BLaER1 treated with 17β-estradiol and CSF1 and Interleukin-3, amounts not matched to agents 10 nM and 100 nM (cell line): ENCODE data around the gene NUBP2.

ENCODE experiments used
- H3K27ac ChIP-seq, 11 experiments: shearing (Covaris generic); formaldehyde crosslinking; 2 replicates each; pipeline ENCODE4 v1.8.1; 2022
- H3K27me3 ChIP-seq, 11 experiments: shearing (Covaris generic); formaldehyde crosslinking; 2 replicates each; pipeline ENCODE4 v1.8.1; 2022
- H3K36me3 ChIP-seq, 11 experiments: shearing (Covaris generic); formaldehyde crosslinking; 2 replicates each; pipeline ENCODE4 v1.8.1; 2022
- H3K4me1 ChIP-seq, 10 experiments: shearing (Covaris generic); formaldehyde crosslinking; 2 replicates each; pipeline ENCODE4 v1.8.1; 2022
- H3K4me2 ChIP-seq, 11 experiments: shearing (Covaris generic); formaldehyde crosslinking; 2 replicates each; pipeline ENCODE4 v1.8.1; 2022
- H3K4me3 ChIP-seq, 10 experiments: shearing (Covaris generic); formaldehyde crosslinking; 2 replicates each; pipeline ENCODE4 v1.8.1; 2022
- H3K9ac ChIP-seq, 11 experiments: shearing (Covaris generic); formaldehyde crosslinking; 2 replicates each; pipeline ENCODE4 v1.8.1; 2022
- H3K9me3 ChIP-seq, 11 experiments: shearing (Covaris generic); formaldehyde crosslinking; replicated peaks in 1 of 11; 2 replicates each; pipeline ENCODE4 v1.8.1; 2022
- H4K20me1 ChIP-seq, 11 experiments: shearing (Covaris generic); formaldehyde crosslinking; 2 replicates each; pipeline ENCODE4 v1.8.1; 2022
- Cebpa-rat ChIP-seq, 11 experiments: shearing (Covaris generic); IDR thresholded peaks; 2 replicates each; pipeline ENCODE4 v1.8.1; 2022

Gene NUBP2

DNA sequence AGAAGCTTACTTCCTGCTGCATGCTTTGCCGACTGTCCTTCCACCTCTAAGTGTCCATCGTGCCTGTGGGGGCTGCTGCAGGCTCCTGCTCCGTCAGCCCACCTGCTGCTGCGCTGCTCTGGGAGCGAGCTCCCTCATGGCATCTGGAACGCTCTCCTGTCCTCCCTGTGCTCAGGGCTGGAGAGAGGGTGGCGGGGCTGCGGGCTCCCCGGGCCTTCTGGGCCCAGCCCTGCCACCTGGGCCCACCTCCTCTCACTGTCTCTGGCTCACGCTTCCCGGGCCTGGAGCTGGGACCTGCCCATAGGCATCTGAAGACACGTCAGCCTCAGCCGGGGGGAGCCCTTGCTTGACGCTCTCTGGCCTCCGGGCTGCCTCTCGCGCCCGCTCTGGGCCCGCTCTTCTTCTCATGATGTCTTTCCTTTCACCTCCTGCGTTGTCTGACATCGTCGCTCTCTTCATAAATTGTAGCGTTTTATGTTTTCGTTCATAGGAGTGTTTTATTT lies 38.4 kb upstream of the NUBP2 start:
- Histone ChIP-seq H4K20me1 (peaks cover 32 to 87% (median 56%) of the 10 kb centered on the region in 11 experiments; a peak in 19 of 22 replicates), H3K27ac (peak overlapping the region in 1 of 11 experiments; percentile 16; a peak in 2 of 22 replicates), H3K4me3 (no peak overlapping the region), H3K9me3 (peaks cover 0 to 6% (median 4%) of the 10 kb centered on the region in 11 experiments; a peak in 11 of 22 replicates), H3K36me3 (peaks cover 80 to 97% (median 92%) of the 10 kb centered on the region in 11 experiments), H3K9ac (peak overlapping the region in 4 of 11 experiments; percentile 5 to 29 (median 15); a peak in 3 of 22 replicates), H3K4me2 (0 out of 22 replicates have a peak overlapping the region, but pooled peaks of 1 of the 11 experiments have one; percentile 34), H3K4me1 (peaks cover 0 to 19% (median 12%) of the 10 kb centered on the region in 10 experiments; a peak in 11 of 20 replicates), H3K27me3 (no peaks in the 10 kb centered on the region)
- no peak for TF ChIP-seq Cebpa-rat (IDR thresholded peaks at IDR 0.05)

DNA sequence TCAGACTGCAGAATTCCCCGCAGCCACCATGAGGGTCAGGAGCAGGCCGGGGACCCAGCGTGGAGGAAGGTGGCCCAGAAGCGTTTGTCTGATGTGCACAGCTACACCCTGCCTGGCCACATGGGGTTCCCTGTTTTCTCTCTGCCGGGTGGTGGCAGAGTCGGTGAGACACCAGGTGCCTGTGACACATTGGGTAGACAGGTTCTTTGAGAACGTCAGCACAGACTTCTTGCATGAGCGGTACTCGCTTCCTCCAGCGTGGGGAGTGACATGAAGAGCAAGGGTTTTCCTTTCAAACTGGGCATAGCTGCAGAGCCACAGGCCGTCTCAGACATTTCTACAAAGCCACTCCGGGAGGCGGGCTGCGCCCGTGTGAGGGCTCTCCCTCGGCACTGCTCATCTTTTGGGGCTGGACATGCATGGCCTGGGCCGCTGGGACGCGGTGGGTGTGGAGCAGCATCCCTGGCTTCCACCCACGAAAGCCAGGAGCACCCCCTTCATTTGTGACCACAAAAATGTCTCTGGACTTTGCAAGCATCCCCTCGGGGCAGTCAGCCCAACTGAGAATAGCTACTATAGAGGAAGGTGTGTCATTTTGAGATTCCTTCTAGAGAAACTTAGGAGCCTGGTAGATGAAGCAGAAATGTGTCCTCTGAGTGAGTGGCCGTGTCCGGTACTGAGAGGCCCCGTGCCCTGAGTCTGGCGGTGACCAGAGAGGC lies 37.4 kb upstream of the NUBP2 start:
- Histone ChIP-seq H3K4me1 (peaks cover 0 to 19% (median 12%) of the 10 kb centered on the region in 10 experiments; a peak in 11 of 20 replicates), H3K36me3 (peaks cover 86 to 100% (median 97%) of the 10 kb centered on the region in 11 experiments), H3K4me3 (no peak overlapping the region), H3K27ac (peak overlapping the region in 2 of 11 experiments; percentile 0 to 18; a peak in 2 of 22 replicates), H3K27me3 (no peaks in the 10 kb centered on the region), H3K9me3 (no peaks in the 10 kb centered on the region), H3K4me2 (peak overlapping the region in 6 of 11 experiments; percentile 11 to 39 (median 25); a peak in 10 of 22 replicates), H3K9ac (peak overlapping the region in 5 of 11 experiments; percentile 1 to 21 (median 11); a peak in 3 of 22 replicates), H4K20me1 (peaks cover 32 to 91% (median 60%) of the 10 kb centered on the region in 11 experiments; a peak in 19 of 22 replicates)
- TF ChIP-seq Cebpa-rat (IDR thresholded peaks at IDR 0.05), result no peak

DNA sequence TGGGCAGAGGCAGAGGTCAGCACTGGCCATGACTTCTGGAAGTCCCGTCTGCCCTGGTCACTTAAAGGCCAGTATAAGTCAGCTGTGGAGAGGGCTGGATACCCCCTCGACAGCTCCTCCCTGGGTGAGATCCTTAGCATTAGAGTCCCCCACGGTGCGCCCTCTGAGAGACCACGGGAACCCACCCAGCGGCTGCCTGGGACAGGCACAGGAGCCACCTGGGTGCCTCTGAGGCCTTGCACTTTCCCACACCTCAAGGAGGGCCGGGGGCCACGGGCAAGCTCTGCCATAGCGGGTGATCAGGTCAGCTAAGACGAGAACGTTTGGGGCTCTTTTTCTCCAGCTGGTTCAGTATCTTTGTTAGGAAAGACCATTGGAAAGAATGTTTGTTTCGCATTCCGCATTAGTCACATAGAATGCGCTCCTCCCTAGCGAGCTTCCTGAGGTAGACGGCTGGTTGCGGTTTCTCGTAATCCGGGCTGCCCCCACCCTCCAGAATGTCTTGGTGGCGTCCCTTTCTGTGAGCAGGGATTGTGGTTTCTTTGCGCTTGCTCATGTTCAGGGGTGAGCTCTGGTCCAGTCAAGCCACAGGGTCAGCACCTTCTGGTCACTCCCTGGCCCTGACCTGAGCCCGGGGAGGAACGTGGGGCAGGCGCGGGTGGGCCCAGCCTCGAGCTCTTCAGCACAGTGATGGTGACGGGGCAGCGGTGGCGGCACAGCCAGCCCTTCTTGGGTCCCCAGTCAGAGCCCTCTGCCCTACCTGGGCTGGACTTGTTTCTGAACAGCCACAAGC lies 36.7 kb upstream of the NUBP2 start:
- Histone ChIP-seq H3K4me2 (peak overlapping the region in 4 of 11 experiments; percentile 20 to 39 (median 30); a peak in 4 of 22 replicates), H3K4me1 (peaks cover 0 to 19% (median 12%) of the 10 kb centered on the region in 10 experiments; a peak in 11 of 20 replicates), H3K36me3 (peaks cover 86 to 100% (median 97%) of the 10 kb centered on the region in 11 experiments), H3K27me3 (no peaks in the 10 kb centered on the region), H3K9ac (peak overlapping the region in 3 of 11 experiments; percentile 10 to 21 (median 11); a peak in 3 of 22 replicates), H3K4me3 (no peak overlapping the region), H3K27ac (peak overlapping the region in 3 of 11 experiments; percentile 0 to 18 (median 4); a peak in 3 of 22 replicates), H4K20me1 (peaks cover 26 to 91% (median 56%) of the 10 kb centered on the region in 11 experiments; a peak in 19 of 22 replicates), H3K9me3 (no peaks in the 10 kb centered on the region)
- TF ChIP-seq Cebpa-rat (IDR thresholded peaks at IDR 0.05), result no peak

DNA sequence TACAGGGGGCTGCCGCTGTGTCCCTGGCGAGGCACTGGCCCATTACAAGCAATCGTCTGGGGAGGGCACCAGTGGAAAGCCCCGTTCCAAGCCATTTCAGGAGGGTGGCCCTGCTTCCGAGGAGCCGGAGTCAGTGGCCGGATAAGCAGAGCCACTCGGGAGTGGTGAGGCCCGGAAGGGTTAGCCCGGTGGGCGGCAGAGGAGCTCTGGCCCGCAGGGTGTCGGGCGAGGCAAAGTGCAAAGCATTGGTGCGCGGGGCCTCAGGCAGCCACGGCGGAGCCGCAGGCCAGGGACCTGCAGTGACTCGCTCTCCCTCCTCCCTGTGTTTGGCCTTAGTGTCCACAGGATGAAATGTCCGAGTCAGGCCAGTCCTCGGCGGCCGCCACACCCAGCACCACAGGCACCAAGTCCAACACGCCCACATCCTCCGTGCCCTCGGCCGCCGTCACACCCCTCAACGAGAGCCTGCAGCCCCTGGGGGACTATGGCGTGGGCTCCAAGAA lies 36.0 kb upstream of the NUBP2 start:
- no peak overlapping the region for H3K27ac ChIP-seq
- no peak overlapping the region for H3K4me2 ChIP-seq
- no peak overlapping the region for H3K4me3 ChIP-seq
- peaks cover 23 to 91% (median 54%) of the 10 kb centered on the region in 11 experiments; a peak in 20 of 22 replicates for H4K20me1 ChIP-seq
- H3K36me3 ChIP-seq, result peaks cover 86 to 100% (median 97%) of the 10 kb centered on the region in 11 experiments
- no peak overlapping the region for H3K9ac ChIP-seq
- TF ChIP-seq Cebpa-rat (IDR thresholded peaks at IDR 0.05), result no peak
- H3K9me3 ChIP-seq, result no peaks in the 10 kb centered on the region
- peaks cover 0 to 19% (median 12%) of the 10 kb centered on the region in 10 experiments; a peak in 11 of 20 replicates for H3K4me1 ChIP-seq
- H3K27me3 ChIP-seq, result no peaks in the 10 kb centered on the region

DNA sequence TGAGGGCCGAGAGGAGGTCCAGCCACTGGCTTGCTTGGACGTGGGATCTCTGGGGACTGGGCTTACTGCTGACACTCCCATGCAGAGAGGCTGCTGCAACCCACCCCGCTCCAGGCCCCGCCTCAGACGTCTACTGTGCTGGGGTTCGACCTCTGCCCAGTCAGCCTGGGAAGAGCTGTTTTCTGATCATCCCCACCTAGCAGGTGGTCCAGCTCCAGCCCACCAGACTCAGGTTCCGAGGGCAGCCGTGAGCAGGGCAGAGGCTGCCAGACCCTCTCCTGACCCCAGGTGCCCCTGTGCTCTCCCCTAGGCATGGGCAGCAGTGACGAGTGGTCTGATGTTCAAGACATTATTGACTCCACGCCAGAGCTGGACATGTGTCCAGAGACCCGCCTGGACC lies 34.8 kb upstream of the NUBP2 start:
- Histone ChIP-seq H3K36me3 (peaks cover 96 to 100% (median 100%) of the 10 kb centered on the region in 11 experiments), H3K4me2 (no peak overlapping the region)
- TF ChIP-seq Cebpa-rat (IDR thresholded peaks at IDR 0.05), result no peak

DNA sequence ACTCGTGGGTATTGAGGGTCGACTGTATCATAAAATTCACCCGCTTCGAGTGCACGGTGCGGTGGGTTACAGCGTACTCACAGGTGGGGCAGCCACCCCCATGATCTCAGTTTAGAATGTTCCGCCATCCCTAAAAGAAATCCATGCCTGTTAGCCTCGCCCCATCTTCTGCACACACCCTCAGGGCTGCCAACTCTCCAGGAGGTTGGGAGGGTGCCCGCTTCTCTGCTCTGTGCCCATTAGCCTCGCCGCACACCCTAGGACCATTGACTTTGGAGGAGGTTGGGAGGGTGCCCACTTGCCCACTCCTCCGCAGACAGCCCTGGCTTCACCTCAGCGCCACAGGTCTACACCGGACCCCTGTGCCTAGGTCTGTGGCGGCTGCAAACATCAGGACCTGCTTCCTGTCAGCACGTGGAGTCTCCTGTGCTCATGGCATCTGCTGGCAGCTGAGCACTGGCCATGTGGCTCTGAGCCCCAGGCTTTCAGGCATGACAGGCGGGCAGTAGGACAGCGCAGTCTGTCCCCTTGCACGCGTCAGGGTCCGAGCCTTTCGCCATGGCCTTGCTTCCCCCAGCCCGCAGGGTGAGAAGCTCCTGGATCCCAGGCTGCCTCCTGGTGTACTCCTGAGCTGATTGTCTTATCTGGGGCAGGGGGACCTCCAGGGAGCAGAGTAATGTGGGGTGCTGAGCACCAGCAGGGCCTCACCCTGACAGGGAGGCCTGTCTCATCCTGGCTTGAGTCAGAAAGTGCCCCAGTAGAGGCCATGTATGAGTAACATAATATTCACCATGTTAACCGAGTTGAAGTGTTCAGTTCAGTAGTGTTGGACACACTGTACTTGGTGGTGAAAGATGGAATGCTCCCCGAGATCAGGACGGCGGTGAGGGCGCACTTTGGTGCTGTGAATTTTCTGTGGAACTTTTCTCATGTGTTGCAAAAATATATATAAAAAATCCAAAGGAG lies 33.3 kb upstream of the NUBP2 start:
- peaks cover 1 to 93% (median 37%) of the 10 kb centered on the region in 11 experiments; a peak in 19 of 22 replicates for H4K20me1 ChIP-seq
- TF ChIP-seq Cebpa-rat (IDR thresholded peaks at IDR 0.05), result no peak
- H3K9me3 ChIP-seq, result no peaks in the 10 kb centered on the region
- H3K4me1 ChIP-seq, result peaks cover 0 to 14% (median 9%) of the 10 kb centered on the region in 10 experiments; a peak in 10 of 20 replicates
- H3K4me2 ChIP-seq, result no peak overlapping the region
- no peak overlapping the region for H3K9ac ChIP-seq
- H3K36me3 ChIP-seq, result peaks cover 95 to 100% (median 98%) of the 10 kb centered on the region in 11 experiments
- H3K27ac ChIP-seq, result no peak overlapping the region
- no peaks in the 10 kb centered on the region for H3K27me3 ChIP-seq
- H3K4me3 ChIP-seq, result no peak overlapping the region

More for the DNA sequence above, 34.8 kb upstream of the NUBP2 start:
- Histone ChIP-seq H3K4me1 (peaks cover 0 to 19% (median 12%) of the 10 kb centered on the region in 10 experiments; a peak in 11 of 20 replicates), H3K27ac (no peak overlapping the region), H3K9ac (no peak overlapping the region), H3K4me3 (no peak overlapping the region), H3K27me3 (no peaks in the 10 kb centered on the region), H4K20me1 (peaks cover 13 to 93% (median 51%) of the 10 kb centered on the region in 11 experiments; a peak in 20 of 22 replicates), H3K9me3 (no peaks in the 10 kb centered on the region)

DNA sequence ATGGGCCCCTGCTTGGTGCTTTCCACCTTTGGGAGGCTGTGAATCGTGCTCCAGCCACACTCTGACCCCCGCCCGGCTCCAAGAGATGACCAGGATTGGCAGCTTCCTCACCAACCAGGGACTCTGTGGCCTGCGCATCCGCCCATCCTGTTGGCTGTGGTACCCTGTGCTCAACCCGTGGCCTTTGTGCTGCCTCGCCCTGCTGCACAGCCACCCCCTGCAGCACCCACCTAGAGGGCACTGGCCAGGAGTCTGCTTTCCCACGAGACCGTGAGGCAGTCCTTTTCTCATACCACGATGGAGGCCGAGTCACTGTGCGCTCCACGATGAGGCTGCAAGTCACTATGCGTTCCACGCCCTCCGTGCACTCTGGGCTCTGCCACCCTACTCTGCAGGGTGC lies 30.8 kb upstream of the NUBP2 start:
- H3K36me3 ChIP-seq, result peaks cover 86 to 100% (median 95%) of the 10 kb centered on the region in 11 experiments

More for the DNA sequence above, 30.8 kb upstream of the NUBP2 start:
- no peaks in the 10 kb centered on the region for H3K9me3 ChIP-seq
- peaks cover 0 to 8% (median under 1%) of the 10 kb centered on the region in 10 experiments; a peak in 8 of 20 replicates for H3K4me1 ChIP-seq
- peaks cover 0 to 94% (median 34%) of the 10 kb centered on the region in 11 experiments; a peak in 16 of 22 replicates for H4K20me1 ChIP-seq
- no peak for TF ChIP-seq Cebpa-rat (IDR thresholded peaks at IDR 0.05)
- no peak overlapping the region for H3K4me3 ChIP-seq
- H3K9ac ChIP-seq, result no peak overlapping the region
- H3K27ac ChIP-seq, result no peak overlapping the region
- no peak overlapping the region for H3K4me2 ChIP-seq
- no peaks in the 10 kb centered on the region for H3K27me3 ChIP-seq
